NCI-H146 treated with DMSO at 0.1 percent for 48 hours (cell line): ENCODE measurements around the gene TNK2.
"Not testable (repeated sequence)": the region's sequence is repeated elsewhere in the genome, so short reads cannot be mapped to it uniquely, and the experiment has no call there.

ENCODE experiments used
- DNase-seq: peaks from one replicate; lab custom pipeline; 2025; ENCODE audit not compliant: unreplicated experiment; lab: John Stamatoyannopoulos, UW

Gene TNK2

GRCh38 chr3:195872097-195872496 lies 36.3 kb downstream of the TNK2 start:
- DNase-seq: no peak

- DNase-seq: not testable (repeated sequence)
These were observed 36.7 kb downstream of the TNK2 start for GRCh38 chr3:195871686-195872085.

GRCh38 chr3:195870937-195871336 lies 37.4 kb downstream of the TNK2 start:
- DNase-seq: no peak

DNA sequence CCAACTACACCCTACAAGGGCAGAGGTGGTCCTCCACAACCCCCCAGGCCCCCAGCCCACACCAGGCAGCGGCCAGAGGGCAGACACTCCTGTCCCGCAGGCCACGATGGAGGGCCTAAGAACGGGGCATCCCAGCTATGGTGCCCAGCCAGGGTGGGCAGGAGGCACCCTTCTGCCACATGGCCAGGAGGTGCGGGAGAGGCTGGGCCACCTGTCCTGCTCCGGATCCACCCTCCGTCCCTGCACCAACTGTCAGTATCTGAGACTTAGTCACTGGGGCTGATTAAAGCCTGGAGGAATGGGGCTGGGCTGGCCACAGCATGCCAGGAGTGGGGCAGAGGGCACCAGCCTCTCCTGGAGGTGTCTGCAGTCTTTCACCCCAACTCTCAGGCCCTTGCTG lies 37.9 kb downstream of the TNK2 start:
- DNase-seq: no peak

GRCh38 chr3:195869413-195870001 lies 38.8 kb downstream of the TNK2 start:
- no peak for DNase-seq

GRCh38 chr3:195868866-195869412 lies 39.4 kb downstream of the TNK2 start:
- no peak for DNase-seq

GRCh38 chr3:195868336-195868865 lies 40.0 kb downstream of the TNK2 start:
- no peak for DNase-seq

- no peak for DNase-seq
These were observed 40.6 kb downstream of the TNK2 start for GRCh38 chr3:195867631-195868335.

DNA sequence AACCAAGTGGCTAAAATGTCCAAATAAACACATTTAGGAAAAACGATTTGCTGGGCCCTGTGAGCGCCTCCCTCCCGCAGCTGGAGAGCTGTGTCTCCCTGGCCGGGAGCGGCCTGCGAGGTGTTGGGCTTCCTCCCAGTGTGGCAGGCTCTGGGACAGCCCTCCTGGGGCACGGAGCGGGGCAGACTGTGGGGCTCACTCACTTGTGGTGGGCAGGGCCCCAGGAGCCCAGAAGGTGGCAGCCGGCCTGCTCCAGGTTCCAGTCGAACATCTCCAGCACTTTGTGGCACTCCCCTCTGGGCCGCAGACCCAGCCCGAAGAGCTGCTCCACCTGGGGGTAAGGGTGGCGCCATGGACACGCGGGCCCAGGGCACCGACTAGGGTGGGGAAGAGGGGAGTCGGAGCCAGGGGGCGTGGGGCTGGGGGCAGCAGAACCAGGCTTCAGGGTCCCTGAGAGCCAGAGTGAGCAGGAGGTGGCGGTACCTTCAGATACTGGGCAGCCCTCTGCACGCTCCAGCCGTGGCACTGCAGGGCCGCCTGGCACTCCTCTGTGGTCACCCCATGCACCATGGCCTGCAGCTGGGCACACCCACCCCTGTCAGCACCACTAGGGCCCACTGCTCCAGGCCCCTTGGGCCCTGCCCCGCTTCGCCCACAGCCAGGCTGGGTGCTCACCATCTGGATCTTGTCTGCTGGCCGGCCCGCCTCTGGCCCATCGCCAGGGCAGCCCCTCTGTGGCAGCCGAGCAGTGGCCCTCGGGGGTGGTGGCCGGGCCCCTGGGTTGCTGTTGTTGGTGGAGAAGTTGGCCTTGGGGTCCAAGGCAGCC lies 41.5 kb downstream of the TNK2 start:
- no peak for DNase-seq

GRCh38 chr3:195865752-195866151 lies 42.6 kb downstream of the TNK2 start:
- no peak for DNase-seq

- DNase-seq: no peak
These were observed 45.0 kb downstream of the TNK2 start for GRCh38 chr3:195863121-195864061.

DNA sequence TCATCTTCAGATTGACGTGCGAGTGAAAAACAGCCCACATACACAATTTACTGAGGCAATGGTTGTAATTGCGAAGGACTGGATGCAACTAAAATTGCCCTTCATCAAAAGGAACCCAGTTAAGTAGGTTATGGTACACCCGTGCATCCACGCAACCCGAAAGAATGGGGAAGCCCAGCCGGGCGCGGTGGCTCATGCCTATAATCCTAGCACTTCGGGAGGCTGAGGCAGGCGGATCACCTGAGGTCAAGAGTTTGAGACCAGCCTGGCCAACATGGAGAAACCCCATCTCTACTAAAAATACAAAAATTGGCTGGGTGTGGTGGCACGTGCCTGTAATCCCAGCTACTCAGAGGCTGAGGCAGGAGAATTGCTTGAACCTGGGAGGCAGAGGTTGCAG lies 46.0 kb downstream of the TNK2 start:
- not testable (repeated sequence) for DNase-seq

DNA sequence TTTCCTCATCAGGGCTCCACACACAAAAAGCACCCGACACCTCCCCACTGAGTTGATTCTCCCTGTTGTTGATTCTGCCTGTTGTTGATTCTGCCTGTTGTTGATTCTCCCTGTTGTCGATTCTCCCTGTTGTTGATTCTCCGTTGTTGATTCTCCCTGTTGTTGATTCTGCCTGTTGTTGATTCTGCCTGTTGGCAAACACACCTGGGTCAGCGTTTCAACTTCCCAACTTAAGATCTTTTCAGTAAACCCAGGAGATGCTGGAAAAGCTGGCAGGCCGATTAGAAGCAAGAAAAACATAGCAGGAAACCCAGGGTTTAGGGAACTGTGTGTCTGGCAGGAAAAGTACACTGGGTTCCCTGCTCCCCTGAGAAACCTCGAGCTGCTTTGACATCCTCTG lies 47.9 kb downstream of the TNK2 start:
- no peak for DNase-seq

DNA sequence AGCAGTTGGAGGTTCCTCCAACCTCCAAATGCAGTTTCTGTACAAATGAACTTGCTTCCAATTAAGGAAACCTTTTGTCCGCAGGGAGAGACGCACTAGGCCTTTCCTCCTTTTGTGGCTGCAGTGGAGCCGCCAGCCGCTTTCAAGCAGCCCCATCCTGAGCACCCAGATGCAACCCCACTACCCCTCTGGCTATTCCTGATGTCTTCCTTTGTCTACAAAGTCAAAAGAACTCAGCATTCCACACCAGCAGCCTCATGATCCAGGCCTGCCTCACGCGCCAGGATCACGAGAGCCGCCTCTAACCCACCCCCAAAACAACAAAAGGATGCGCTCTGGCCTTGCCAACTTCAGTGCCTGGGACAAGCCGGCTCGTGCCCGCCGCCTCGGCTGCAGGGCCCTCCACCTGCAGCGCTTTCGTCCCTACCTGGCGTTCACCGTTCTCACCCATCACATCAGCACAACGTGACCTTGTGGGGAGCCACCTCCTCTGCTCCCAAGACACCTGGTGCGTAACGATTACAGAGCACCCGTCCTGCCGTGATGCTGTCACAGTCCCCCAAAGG lies 48.4 kb downstream of the TNK2 start:
- no peak for DNase-seq

DNA sequence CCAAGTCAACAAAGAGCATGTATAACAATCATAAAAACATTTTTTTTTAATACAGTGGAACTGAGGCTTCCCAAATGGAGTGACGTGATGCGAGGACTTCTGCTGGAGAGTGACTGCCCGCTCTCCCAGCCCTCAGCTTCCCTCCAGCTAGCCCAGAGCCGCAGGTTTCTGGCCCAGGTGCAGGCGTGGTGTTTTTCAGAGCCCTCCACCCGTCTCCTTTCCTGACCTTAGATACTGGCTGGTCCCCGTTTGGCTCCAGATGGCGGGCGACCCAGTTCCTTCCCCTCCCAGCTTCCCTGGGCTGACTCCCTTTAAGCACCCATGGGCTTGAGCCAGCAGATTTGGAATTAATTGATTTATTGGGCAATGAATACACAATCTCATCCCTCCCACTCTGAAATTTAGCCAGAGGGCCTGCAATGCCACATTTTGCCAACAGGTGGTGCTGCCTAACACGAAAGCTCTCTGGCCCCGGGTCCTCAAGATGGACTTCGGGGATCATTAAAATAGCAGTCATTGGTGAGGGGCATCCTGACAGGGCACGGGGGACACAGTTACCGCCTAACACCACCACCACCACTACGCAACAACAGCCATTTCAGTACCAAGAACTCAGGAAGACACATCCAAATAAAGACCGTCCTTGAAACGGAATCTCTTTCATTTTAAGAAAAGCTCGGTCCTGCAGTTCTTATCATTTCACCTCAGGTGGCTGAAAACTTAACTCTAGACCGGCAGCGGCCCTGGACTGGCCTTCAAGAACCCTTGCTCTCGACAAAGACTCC lies 49.1 kb downstream of the TNK2 start:
- DNase-seq: peak; percentile 68

DNA sequence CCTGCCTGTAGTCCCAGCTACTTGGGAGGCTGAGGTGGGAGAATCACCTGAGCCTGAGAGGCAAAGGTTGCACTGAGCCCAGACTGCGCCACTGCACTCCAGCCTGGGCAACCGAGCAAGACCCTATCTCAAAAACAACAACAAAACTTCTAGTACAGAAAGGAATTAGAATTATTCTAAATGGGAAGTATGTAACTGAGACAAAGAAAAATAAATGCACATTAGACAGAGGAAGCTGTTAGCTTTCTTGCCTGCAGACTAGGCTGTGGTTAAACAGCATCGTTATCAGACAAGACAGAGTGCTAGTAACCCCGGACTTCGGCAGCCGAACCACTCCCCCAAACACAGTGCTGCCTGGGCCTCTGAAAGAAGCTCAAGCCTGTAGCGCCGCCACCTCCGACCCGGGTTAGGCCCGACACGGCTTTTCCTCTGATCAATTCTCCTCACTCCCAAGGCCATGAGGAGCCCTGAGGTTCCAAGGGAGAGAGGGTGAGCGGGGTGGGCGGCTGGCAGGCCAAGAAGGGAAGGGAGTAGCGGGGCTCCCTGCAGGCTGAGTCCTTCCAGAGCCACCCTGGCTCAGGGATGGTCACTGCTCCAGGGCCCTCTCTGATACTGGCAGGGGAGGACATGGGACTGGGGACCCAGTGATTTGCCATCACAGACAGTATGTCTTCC lies 51.8 kb downstream of the TNK2 start:
- DNase-seq: no peak

DNA sequence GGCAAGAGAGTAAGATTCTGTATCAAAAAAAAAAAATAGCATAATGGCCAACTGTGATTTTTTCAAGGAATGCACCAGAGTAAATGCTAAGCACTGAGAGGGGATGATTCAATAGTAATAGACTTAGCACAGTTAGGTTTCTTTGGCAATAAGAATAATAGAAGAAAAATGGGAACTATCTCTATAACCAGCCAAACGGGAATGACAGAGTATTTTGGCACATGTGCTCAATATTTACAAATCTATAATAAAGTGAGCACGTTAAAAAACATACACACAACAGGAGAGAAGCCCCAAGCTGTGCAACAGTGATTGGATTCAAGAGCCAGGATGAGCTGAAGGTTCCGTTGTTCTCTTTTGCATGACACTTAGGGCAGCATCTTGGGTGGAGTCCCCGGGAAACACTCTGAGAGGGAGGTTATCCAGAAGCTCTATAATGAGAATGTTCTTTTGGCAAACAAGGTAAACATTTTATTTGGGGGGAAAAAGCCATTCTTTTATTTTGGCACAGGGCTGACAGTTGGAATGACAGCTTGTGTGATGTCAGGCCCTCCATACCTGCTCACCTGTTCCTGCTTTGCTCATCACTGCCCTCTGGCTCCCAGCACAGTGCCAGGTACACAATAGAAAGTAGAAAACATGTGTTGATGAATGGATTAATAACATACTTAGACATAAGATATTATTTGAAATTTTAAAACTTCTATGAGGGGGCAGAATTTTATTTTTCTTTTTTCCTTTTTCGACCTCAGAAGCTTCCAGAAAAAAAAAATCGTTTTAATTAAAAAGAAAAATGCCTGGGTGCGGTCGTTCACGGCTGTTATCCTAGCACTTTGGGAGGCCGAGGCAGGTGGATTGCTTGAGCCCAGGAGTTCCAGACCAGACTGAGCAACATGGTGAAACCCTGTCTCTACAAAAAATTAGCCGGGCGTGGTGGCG lies 52.6 kb downstream of the TNK2 start:
- no peak for DNase-seq
